H1 (cell line): Measurements from ENCODE around the gene PCDHGA1.

ENCODE experiments used
- CTCF ChIP-seq, 3 experiments: IDR thresholded peaks; 1 replicate in 2 of 3; 2 replicates in 1 of 3; pipeline versions ENCODE4 v1.5.1 to v1.6.1; 2011; ENCODE audit warnings: low read length in 3 of 3, mild to moderate bottlenecking in 3 of 3, inconsistent platforms in 2 of 3, low read depth in 1 of 3, moderate library complexity in 1 of 3; ENCODE audit not compliant: insufficient read depth in 1 of 3; ENCODE audit errors: control extremely low read depth in 1 of 3
- EZH2 ChIP-seq: fragments of 200-600 bp; sonication (generic); IDR thresholded peaks from 2 replicates; pipeline ENCODE4 v1.7.1; 2012; ENCODE audit warnings: low read depth, mild to moderate bottlenecking, moderate library complexity, low read length, inconsistent platforms; ENCODE audit not compliant: severe bottlenecking
- JUN ChIP-seq: IDR thresholded peaks from 2 replicates; pipeline ENCODE4 v1.6.1; 2011; ENCODE audit warnings: low read depth, mild to moderate bottlenecking, improper control_type of control experiment, low read length
- MAFK ChIP-seq: IDR thresholded peaks from 2 replicates; pipeline ENCODE4 v1.6.1; 2012; ENCODE audit warnings: low read depth, mild to moderate bottlenecking, improper control_type of control experiment, low read length
- MAX ChIP-seq: IDR thresholded peaks from 2 replicates; pipeline ENCODE4 v1.6.1; 2012; ENCODE audit warnings: inconsistent platforms
- POLR2A ChIP-seq, 2 experiments: IDR thresholded peaks; 1 replicate in 1 of 2; 2 replicates in 1 of 2; pipeline ENCODE4 v1.6.1; 2011; ENCODE audit warnings: low read depth in 2 of 2, low read length in 2 of 2, mild to moderate bottlenecking in 2 of 2; ENCODE audit errors: control extremely low read depth in 1 of 2
- POLR2AphosphoS5 ChIP-seq: IDR thresholded peaks from 2 replicates; pipeline ENCODE4 v1.6.1; 2011; ENCODE audit warnings: low read depth, low read length
- SP1 ChIP-seq: IDR thresholded peaks from 2 replicates; pipeline ENCODE4 v1.6.1; 2011; ENCODE audit warnings: low read depth, low read length
- TAF1 ChIP-seq: IDR thresholded peaks from 2 replicates; pipeline ENCODE4 v1.6.1; 2011; ENCODE audit warnings: mild to moderate bottlenecking, low read depth, low read length
- TEAD4 ChIP-seq: IDR thresholded peaks from 2 replicates; pipeline ENCODE4 v1.6.1; 2012; ENCODE audit warnings: low read depth, low read length, inconsistent platforms, mixed read lengths
- YY1 ChIP-seq: IDR thresholded peaks from 2 replicates; pipeline ENCODE4 v1.6.1; 2011; ENCODE audit warnings: low read depth, mild to moderate bottlenecking, low read length
- ZNF274 ChIP-seq: IDR thresholded peaks from 2 replicates; pipeline ENCODE4 v1.7.0; 2012; ENCODE audit warnings: low read length, borderline replicate concordance; ENCODE audit errors: extremely low read depth

- TF ChIP-seq POLR2A (IDR thresholded peaks at IDR 0.05; ENCODE audit: control extremely low read depth in 1 of 2, low read depth in 2 of 2, low read length in 2 of 2) (no peak), MAX (no peak), JUN (no peak), SP1 (no peak), POLR2AphosphoS5 (no peak), MAFK (no peak), EZH2 (no peak), CTCF (IDR thresholded peaks at IDR 0.05; ENCODE audit: control extremely low read depth in 1 of 3, insufficient read depth in 1 of 3, low read depth in 1 of 3, low read length in 3 of 3) (no peak), YY1 (no peak), TEAD4 (no peak), TAF1 (no peak), ZNF274 (no peak)
Observed at GRCh38 chr5:141366016-141366896, 35.9 kb downstream of the PCDHGA1 start.
